Endodermal cell (in vitro differentiated cells): Measurements from ENCODE around the gene SPACA7. TPM values are rescaled to one million over a fixed set of nuclear protein-coding genes. Genes with fewer than 3 reads are reported as not detected.

Experiments
- DNase-seq: peaks from one replicate; pipeline ENCODE4 v3.0.0-alpha.2; 2017
- H3K27ac ChIP-seq: 2 replicates; pipeline ENCODE4 v1.5.1; 2013; ENCODE audit warnings: mild to moderate bottlenecking, low read depth, low read length, moderate library complexity
- H3K27me3 ChIP-seq: 2 replicates; pipeline ENCODE4 v1.6.1; 2013; ENCODE audit warnings: mild to moderate bottlenecking, low read length, moderate library complexity; ENCODE audit not compliant: insufficient read depth, control insufficient read depth, poor library complexity, severe bottlenecking
- H3K36me3 ChIP-seq: 2 replicates; pipeline ENCODE4 v1.7.0; 2013; ENCODE audit warnings: mild to moderate bottlenecking, low read length, moderate library complexity; ENCODE audit not compliant: control insufficient read depth, insufficient read depth
- H3K4me1 ChIP-seq: one replicate; pipeline ENCODE4 v1.7.0; 2013; ENCODE audit warnings: low read length; ENCODE audit not compliant: control insufficient read depth, insufficient read depth
- H3K4me3 ChIP-seq: 2 replicates; pipeline ENCODE4 v1.5.1; 2013; ENCODE audit warnings: mild to moderate bottlenecking, low read length, moderate library complexity
- H3K9ac ChIP-seq: 2 replicates; pipeline ENCODE4 v1.6.1; 2013; ENCODE audit warnings: mild to moderate bottlenecking, low read length, moderate library complexity; ENCODE audit not compliant: poor library complexity, severe bottlenecking; ENCODE audit errors: extremely low read depth
- H3K9me3 ChIP-seq: 2 replicates; pipeline ENCODE4 v1.6.1; 2013; ENCODE audit warnings: mild to moderate bottlenecking, low read length, moderate library complexity; ENCODE audit not compliant: control insufficient read depth
- H3K27ac Mint-ChIP-seq: 2 replicates; pipeline ENCODE4 v1.8.0; 2020; ENCODE audit warnings: mixed read lengths
- H3K27me3 Mint-ChIP-seq: 2 replicates; pipeline ENCODE4 v1.8.0; 2021; ENCODE audit warnings: mild to moderate bottlenecking, mixed read lengths; ENCODE audit not compliant: insufficient read depth
- H3K36me3 Mint-ChIP-seq: 2 replicates; pipeline ENCODE4 v1.8.0; 2020; ENCODE audit warnings: low read depth, mixed read lengths
- H3K4me1 Mint-ChIP-seq: 2 replicates; pipeline ENCODE4 v1.8.0; 2020; ENCODE audit warnings: mixed read lengths
- H3K4me3 Mint-ChIP-seq: 2 replicates; pipeline ENCODE4 v1.8.0; 2020; ENCODE audit warnings: mild to moderate bottlenecking, moderate library complexity, mixed read lengths
- H3K9me3 Mint-ChIP-seq: 2 replicates; pipeline ENCODE4 v1.8.0; 2020; ENCODE audit warnings: mild to moderate bottlenecking, mixed read lengths
- WGBS, 2 experiments: methylation state at CpG; one replicate each; pipeline versions ENCODE4 v1.1.5 to v1.1.7; 2013; ENCODE audit warnings: missing lambda C conversion rate in 2 of 2, mixed read lengths in 1 of 2; ENCODE audit not compliant: insufficient coverage in 1 of 2, insufficient read length in 1 of 2; 5-methylcytosine and 5-hydroxymethylcytosine counted together
- total RNA-seq, 2 donors: library from RNA; stranded (reverse); fragmentation: NEBNext Ultra II Directional in 1 of 2; extraction: Animal tissue kit (Norgen Biotek cat#: 25700) in 1 of 2; gene quantifications; 2 replicates in 1 of 2; 3 replicates in 1 of 2; pipeline ENCODE4 v1.2.1, GENCODE V29; 2021
- TF ChIP-seq, protein P1 (sequence below): fragments of 200-600 bp; sonication (generic); conservative IDR thresholded peaks from 2 replicates; pipeline ENCODE4 v1.5.0; 2021; ENCODE audit warnings: antibody characterized with exemption, mild to moderate bottlenecking

The SPACA7 gene
- total RNA-seq, 2 donors from 2014 or later = not detected

DNA sequence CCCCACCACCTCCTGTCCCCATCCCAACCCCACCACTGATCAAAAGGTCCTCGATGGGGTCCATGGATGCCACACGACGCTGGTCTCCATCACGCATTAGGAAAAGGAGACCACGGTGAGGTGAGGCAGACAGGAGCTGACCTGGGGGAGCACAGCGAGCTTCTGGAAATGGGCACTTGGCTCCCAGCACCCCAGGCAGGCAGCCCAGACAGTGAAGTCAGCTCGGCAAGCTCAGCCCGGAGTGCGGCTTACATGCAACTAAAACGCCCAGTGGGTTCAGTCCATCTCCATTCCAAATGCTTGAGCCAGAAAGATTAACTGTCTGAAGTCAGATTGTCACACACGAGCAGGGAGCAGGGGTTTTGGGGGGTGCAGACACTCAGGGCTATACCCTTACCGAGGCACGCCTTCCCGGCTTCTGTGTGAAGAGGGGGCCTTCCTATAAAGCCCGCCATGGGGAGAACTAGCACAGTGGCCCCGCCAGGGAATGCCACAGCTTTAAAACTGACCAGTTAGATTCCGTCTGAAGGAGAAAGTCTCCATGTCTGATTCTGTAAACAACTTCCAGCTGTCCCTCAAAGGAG lies 79.4 kb downstream of the SPACA7 start:
- no peaks in the 10 kb centered on the region for H3K36me3 ChIP-seq
- H3K9me3 Mint-ChIP-seq = peaks cover 4% of the 10 kb centered on the region
- TF ChIP-seq, protein P1, sequence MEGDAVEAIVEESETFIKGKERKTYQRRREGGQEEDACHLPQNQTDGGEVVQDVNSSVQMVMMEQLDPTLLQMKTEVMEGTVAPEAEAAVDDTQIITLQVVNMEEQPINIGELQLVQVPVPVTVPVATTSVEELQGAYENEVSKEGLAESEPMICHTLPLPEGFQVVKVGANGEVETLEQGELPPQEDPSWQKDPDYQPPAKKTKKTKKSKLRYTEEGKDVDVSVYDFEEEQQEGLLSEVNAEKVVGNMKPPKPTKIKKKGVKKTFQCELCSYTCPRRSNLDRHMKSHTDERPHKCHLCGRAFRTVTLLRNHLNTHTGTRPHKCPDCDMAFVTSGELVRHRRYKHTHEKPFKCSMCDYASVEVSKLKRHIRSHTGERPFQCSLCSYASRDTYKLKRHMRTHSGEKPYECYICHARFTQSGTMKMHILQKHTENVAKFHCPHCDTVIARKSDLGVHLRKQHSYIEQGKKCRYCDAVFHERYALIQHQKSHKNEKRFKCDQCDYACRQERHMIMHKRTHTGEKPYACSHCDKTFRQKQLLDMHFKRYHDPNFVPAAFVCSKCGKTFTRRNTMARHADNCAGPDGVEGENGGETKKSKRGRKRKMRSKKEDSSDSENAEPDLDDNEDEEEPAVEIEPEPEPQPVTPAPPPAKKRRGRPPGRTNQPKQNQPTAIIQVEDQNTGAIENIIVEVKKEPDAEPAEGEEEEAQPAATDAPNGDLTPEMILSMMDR = no peak
- H3K4me3 Mint-ChIP-seq = no peak overlapping the region
- H3K9me3 ChIP-seq = no peaks in the 10 kb centered on the region
- H3K27me3 Mint-ChIP-seq = no peaks in the 10 kb centered on the region
- H3K4me1 Mint-ChIP-seq = no peaks in the 10 kb centered on the region
- H3K4me3 ChIP-seq = no peak overlapping the region
- no peak overlapping the region for H3K27ac Mint-ChIP-seq
- DNase-seq = peak; percentile 22
- H3K27me3 ChIP-seq = no peaks in the 10 kb centered on the region
- WGBS, 2 experiments = 90 to 95% methylated on average over 11 to 17 of the region's 17 CpGs
- H3K36me3 Mint-ChIP-seq = no peaks in the 10 kb centered on the region
- no peak overlapping the region for H3K9ac ChIP-seq
- no peaks in the 10 kb centered on the region for H3K4me1 ChIP-seq
- H3K27ac ChIP-seq = no peak overlapping the region

DNA sequence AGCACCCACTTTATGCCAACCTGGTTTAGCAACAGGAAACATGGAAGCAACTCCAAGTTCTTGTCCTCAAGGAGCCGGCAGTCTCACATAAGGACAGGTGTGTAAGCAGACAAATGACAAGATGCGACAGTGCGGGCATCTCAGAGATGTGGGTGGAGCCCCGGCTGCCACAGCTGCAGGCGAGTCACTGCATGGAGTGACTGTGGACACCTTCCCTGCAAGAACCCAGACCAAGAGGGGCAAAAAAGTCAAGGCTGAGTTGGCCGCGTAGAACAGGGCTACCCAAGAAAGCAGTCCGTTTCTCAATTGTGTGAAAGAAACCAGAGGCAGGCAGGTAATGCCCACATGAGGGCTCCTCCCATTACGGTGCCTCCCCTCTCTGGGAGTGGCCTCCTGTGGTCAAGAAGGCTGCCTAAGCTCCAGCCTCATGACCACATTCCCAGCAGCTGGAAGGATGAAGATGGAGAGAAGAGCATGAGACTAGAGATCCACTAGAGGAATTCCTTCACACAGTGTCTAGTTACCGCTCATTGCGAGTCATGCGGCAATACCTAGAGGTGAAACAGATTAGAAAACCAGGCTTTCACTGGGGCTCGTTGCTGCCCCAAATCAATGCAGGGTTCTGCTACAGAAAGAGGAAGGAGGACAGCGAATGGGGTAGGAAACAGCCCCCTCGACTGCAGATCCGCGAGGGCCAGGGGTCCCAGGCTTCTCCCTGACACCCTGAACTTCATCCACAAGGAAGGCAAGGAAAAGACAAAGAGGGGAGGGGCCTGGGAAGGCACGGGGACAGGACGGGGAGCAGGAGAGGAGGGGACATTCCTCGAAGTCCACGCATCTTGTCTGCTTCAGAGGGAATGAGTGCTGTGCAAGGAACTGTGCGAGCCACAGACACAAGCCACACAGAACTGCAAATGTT lies 80.2 kb downstream of the SPACA7 start:
- WGBS, 2 experiments = 84 to 86% methylated on average over 17 to 22 of the region's 22 CpGs
- peak; percentile 22 for DNase-seq

DNA sequence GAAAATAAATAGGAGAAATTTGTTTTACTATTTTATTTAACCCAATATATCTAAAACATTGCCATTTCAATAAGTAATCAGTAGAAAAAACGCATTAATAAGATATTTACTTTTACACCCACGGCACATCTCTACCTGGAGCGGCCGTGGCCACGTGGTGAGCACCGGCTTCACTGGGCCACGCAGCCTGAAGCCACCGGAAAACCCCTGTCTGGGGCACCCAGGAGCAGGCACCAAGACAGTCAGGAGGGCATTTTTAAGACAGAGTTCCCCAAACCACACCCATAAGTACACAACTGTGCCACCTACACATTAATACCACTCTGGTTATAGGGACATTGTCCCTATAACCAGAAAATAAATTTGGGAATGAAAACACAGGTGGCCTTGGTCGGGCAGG lies 80.9 kb downstream of the SPACA7 start:
- no peaks in the 10 kb centered on the region for H3K27me3 ChIP-seq
- 94 to 100% methylated on average over 3 to 9 of the region's 9 CpGs for WGBS, 2 experiments
- Mint-ChIP-seq H3K4me3 (no peak overlapping the region), H3K27ac (no peak overlapping the region), H3K27me3 (no peaks in the 10 kb centered on the region), H3K4me1 (no peaks in the 10 kb centered on the region), H3K36me3 (no peaks in the 10 kb centered on the region), H3K9me3 (peaks cover 4% of the 10 kb centered on the region)
- no peak overlapping the region for H3K27ac ChIP-seq
- H3K4me1 ChIP-seq = no peaks in the 10 kb centered on the region
- no peak overlapping the region for H3K4me3 ChIP-seq
- H3K9ac ChIP-seq = no peak overlapping the region
- TF ChIP-seq, protein P1 = no peak
- no peaks in the 10 kb centered on the region for H3K36me3 ChIP-seq
- DNase-seq = no peak
- peaks cover 1% of the 10 kb centered on the region for H3K9me3 ChIP-seq

More for the DNA sequence above, 80.2 kb downstream of the SPACA7 start:
- no peak overlapping the region for H3K27ac ChIP-seq
- no peaks in the 10 kb centered on the region for H3K27me3 ChIP-seq
- no peaks in the 10 kb centered on the region for H3K36me3 ChIP-seq
- Mint-ChIP-seq H3K4me3 (no peak overlapping the region), H3K9me3 (peaks cover 4% of the 10 kb centered on the region), H3K27ac (no peak overlapping the region), H3K27me3 (no peaks in the 10 kb centered on the region), H3K36me3 (no peaks in the 10 kb centered on the region), H3K4me1 (no peaks in the 10 kb centered on the region)
- no peak overlapping the region for H3K9ac ChIP-seq
- H3K4me1 ChIP-seq = no peaks in the 10 kb centered on the region
- TF ChIP-seq, protein P1 = no peak
- no peak overlapping the region for H3K4me3 ChIP-seq
- H3K9me3 ChIP-seq = no peaks in the 10 kb centered on the region
